ENCODE data around the gene SLC16A13. TPM values are rescaled to one million over a fixed set of nuclear protein-coding genes. Genes with fewer than 3 reads are reported as not detected.

SLC16A13 gene
- total RNA-seq, 2 experiments from 2014 or later, result 8.3 to 9.6 TPM

DNA sequence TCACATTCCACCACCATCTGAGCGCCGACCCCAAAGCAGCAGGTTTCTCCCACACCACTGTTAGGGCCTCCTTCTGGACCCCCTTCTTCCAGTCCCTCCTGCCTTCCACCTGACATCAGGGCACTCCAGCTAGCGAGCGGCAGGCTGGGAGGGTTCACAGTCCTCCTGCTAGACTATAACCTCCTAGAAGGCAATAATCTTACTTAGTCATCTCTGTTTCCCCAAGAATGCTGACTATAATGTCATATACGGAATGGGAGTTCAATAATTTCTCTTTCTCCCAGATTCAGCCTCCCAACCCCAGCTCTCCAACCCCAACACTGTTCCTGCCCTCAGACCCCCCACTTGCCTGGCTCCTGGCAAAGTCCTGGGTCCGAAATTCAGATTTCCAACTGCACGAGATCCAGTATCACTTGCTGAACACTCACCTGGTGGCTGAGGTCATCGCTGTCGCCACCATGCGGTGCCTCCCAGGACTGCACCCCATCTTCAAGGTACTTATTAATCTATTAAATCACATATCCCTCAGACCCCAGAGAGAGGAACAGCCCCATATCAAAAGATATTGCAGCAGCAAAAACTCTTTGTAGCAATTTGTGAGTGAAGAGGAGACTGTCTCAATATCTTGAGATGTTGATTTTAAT, 34.4 kb upstream of the SLC16A13 start:
- H3K4me1 Mint-ChIP-seq, result peaks cover 6% of the 10 kb centered on the region
- CTCF ChIA-PET, result interaction anchor here (0.5 to 7.4 kb wide), 7 partner anchors 11 to 158 kb away, joined by 3 to 157 read pairs (median 3); no protein-coding TSS in a partner anchor
- intact Hi-C loops (cut with DNase I, micrococcal nuclease), result no loop called here
- no peak overlapping the region for H3K4me3 Mint-ChIP-seq
- H3K27me3 Mint-ChIP-seq, result no peaks in the 10 kb centered on the region
- POLR2A ChIA-PET, result no interaction called here
- peak overlapping the region; percentile 35 for H3K27ac Mint-ChIP-seq
- ATAC-seq, result no peak
- peak; percentile 70 for DNase-seq
- no peaks in the 10 kb centered on the region for H3K9me3 Mint-ChIP-seq (ENCODE audit: low read depth)
- H3K36me3 Mint-ChIP-seq (ENCODE audit: low read depth), result peaks cover 36% of the 10 kb centered on the region

DNA sequence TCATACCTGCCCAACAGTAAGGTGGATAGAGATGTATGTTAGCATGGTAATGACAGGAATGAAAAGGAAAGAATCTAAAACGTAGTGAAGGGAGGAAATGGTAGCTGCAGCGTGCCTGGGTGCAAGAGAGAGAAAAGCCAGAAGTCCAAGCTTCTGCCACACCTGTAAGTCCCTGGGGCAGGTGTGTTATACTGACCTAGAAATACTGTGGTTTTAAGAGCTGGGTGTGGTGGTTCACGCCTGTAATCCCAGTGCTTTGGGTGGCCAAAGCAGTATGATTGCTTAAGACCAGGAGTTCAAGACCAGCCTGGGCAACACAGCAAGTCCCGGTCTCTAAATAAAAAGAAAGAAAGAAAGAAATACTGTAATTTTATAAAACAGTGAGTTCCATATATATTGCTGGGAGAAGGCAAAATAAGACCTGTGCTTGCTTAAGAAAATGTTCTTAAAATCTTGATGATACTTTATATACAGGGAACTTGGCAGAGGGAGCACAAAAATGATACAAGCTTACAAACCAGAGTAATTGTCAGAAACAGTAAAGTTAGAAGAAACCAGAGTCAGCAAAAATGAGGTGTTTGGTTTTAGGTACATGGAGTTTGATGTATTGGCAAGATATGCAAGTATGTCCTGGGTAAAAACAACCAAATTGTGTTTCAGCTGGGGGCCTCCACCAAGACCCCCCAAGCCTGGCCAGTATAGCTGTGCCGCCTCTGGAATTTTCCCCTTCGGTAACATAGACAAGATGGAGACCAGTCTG, 33.3 kb upstream of the SLC16A13 start:
- ChIA-PET POLR2A (no interaction called here), CTCF (interaction anchor here (0.5 to 7.4 kb wide), 11 partner anchors 9 to 159 kb away, joined by 3 to 157 read pairs (median 4); partner anchors contain the start of gene RNASEK)
- Mint-ChIP-seq H3K27me3 (no peaks in the 10 kb centered on the region), H3K27ac (no peak overlapping the region), H3K4me3 (no peak overlapping the region), H3K4me1 (peaks cover 8% of the 10 kb centered on the region), H3K36me3 (ENCODE audit: low read depth) (peaks cover 31% of the 10 kb centered on the region), H3K9me3 (ENCODE audit: low read depth) (no peaks in the 10 kb centered on the region)
- intact Hi-C loops (cut with DNase I, micrococcal nuclease), result no loop called here
- ATAC-seq (no peak), DNase-seq (no peak)

DNA sequence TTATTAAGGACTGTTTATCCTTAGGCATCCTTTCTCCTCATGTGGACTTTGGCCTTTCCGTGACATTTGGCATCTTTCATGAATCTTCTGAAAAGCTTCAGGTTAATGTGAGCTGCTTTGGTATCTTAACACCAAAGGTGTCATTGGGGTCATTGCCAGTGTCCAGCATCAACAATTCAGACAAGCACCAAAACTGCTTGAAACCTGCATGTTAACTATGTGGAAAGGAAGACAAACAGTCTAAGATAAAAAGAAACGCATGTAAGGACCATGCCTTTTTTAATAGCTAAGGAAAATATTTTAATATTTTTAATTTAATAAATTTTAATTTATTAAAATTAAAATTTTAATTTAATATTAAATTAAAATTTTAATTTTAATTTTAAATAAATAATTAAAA, 32.1 kb upstream of the SLC16A13 start:
- no peaks in the 10 kb centered on the region for H3K9me3 Mint-ChIP-seq (ENCODE audit: low read depth)
- no peak overlapping the region for H3K27ac Mint-ChIP-seq
- POLR2A ChIA-PET, result no interaction called here
- CTCF ChIA-PET, result interaction anchor here (0.6 to 7.4 kb wide), 32 partner anchors 8 to 362 kb away, joined by 3 to 157 read pairs (median 6); partner anchors contain the start of genes ALOX12, BCL6B, RNASEK and SLC16A13
- intact Hi-C loops (cut with DNase I, micrococcal nuclease), result loop anchor here (1.0 kb wide), 3 partner anchors 90 to 337 kb away; no protein-coding TSS in a partner anchor
- no peaks in the 10 kb centered on the region for H3K27me3 Mint-ChIP-seq
- H3K4me3 Mint-ChIP-seq, result no peak overlapping the region
- peaks cover 23% of the 10 kb centered on the region for H3K36me3 Mint-ChIP-seq (ENCODE audit: low read depth)
- ATAC-seq (no peak), DNase-seq (no peak)
- peaks cover 12% of the 10 kb centered on the region for H3K4me1 Mint-ChIP-seq

DNA sequence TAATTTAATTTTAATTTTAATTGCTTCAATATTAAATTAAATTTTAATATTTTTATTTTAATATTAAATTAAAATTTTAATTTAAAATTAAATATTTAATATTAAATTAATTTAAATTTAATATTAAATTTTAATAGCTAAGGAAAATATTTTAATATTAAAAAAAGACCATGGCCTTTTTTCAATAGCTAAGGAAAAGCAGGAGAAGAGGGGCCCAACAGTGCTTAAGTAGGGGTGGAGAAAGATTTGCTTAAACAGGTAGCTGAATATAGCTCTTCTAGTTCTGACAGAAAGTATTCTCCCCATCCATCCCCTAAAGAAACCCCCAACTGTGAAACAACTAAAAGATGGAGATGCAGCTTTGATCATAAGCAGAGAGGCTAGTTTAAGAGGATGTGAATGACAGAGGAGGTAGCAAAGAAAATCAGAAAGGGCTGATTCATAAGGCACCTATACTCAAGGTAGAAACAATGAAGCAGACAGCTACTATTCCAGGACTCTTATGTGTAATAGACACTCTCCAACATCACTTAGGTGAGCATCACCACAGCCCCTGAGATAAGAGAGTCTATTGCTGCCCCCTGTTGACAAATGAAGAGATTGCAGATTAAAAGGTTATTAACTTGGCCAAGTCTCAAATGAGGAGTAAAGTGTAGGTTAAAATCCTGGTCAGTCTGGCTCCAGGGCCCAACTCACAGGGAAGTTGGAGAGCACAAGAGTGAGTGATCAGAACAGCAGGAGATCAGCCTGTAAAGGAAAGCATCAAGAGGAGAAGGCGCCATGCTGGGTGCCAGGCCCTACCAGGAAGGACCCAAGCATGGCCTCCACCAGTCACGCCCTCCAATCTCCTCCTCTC, 31.2 kb upstream of the SLC16A13 start:
- peaks cover 20% of the 10 kb centered on the region for H3K4me1 Mint-ChIP-seq
- DNase-seq (peak; percentile 37), ATAC-seq (peak; percentile 99)
- H3K4me3 Mint-ChIP-seq, result no peak overlapping the region
- CTCF ChIA-PET, result interaction anchor here (0.6 to 7.4 kb wide), 50 partner anchors 8 to 376 kb away, joined by 3 to 157 read pairs (median 4); partner anchors contain the start of genes ALOX12, BCL6B, RNASEK and SLC16A13
- peaks cover 25% of the 10 kb centered on the region for H3K36me3 Mint-ChIP-seq (ENCODE audit: low read depth)
- intact Hi-C loops (cut with DNase I, micrococcal nuclease), result loop anchor here (1.0 to 5.0 kb wide), 5 partner anchors 32 to 338 kb away; no protein-coding TSS in a partner anchor
- H3K27ac Mint-ChIP-seq, result no peak overlapping the region
- H3K9me3 Mint-ChIP-seq (ENCODE audit: low read depth), result no peaks in the 10 kb centered on the region
- POLR2A ChIA-PET, result interaction anchor here (0.5 to 0.8 kb wide), 3 partner anchors 31 to 681 kb away, joined by 4 to 6 read pairs (median 4); partner anchors contain the start of gene SLC16A13
- H3K27me3 Mint-ChIP-seq, result no peaks in the 10 kb centered on the region

DNA sequence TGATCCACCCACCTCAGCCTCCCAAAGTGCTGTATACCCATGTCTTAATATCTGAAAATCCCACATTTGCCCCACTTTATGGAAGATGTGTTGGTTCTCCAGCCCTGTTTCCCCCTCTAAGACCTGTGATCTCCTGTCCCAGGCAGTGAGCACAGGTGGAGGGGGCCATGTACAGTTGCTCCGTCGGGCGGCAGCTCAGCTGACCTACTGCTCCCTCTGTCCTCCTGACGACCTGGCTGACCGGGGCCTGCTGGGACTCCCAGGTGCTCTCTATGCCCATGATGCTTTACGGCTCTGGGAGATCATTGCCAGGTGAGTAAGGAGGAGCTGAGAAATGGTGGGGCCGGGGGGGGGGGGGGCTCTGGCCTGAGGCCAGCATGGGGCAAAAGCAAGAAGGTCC, 30.1 kb upstream of the SLC16A13 start:
- ATAC-seq (no peak), DNase-seq (no peak)
- Mint-ChIP-seq H3K4me3 (no peak overlapping the region), H3K9me3 (ENCODE audit: low read depth) (no peaks in the 10 kb centered on the region), H3K27me3 (no peaks in the 10 kb centered on the region), H3K27ac (no peak overlapping the region), H3K4me1 (peaks cover 31% of the 10 kb centered on the region), H3K36me3 (ENCODE audit: low read depth) (peaks cover 20% of the 10 kb centered on the region)
- POLR2A ChIA-PET, result no interaction called here
- CTCF ChIA-PET, result interaction anchor here (0.6 to 7.4 kb wide), 9 partner anchors 16 to 163 kb away, joined by 3 to 157 read pairs (median 14); partner anchors contain the start of gene BCL6B
- intact Hi-C loops (cut with DNase I, micrococcal nuclease), result loop anchor here (1.0 to 5.0 kb wide), 2 partner anchors 33 to 91 kb away; no protein-coding TSS in a partner anchor

DNA sequence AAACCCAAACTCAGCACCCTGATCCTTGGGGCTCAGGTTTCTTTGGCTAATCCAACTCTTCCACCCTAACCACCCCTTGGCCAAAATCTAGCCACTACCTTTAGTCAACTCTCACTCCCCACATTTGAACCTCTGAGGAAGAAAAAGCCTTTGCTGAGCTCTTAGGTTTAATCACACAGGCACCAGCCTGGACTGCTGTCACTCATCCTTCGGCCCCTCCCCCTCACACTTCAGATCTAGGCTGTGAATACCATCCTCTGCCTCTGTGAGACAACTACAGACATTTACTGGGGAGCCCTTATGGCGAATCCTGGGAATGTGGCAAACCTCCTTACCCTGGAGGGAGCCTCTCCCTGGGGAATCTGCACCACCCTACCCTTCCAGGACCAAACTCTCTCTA, 28.7 kb upstream of the SLC16A13 start:
- H3K4me1 Mint-ChIP-seq, result peaks cover 41% of the 10 kb centered on the region
- peaks cover 10% of the 10 kb centered on the region for H3K36me3 Mint-ChIP-seq (ENCODE audit: low read depth)
- H3K9me3 Mint-ChIP-seq (ENCODE audit: low read depth), result no peaks in the 10 kb centered on the region
- ChIA-PET POLR2A (interaction anchor here (0.6 kb wide), 1 partner anchor 75 kb away, joined by 3 read pairs; no protein-coding TSS in a partner anchor), CTCF (interaction anchor here (0.5 to 7.4 kb wide), 7 partner anchors 8 to 163 kb away, joined by 3 to 157 read pairs (median 5); no protein-coding TSS in a partner anchor)
- H3K27ac Mint-ChIP-seq, result no peak overlapping the region
- peak; percentile 45 for DNase-seq
- intact Hi-C loops (cut with DNase I, micrococcal nuclease), result loop anchor here in 1 of 2 experiments (5.0 kb wide), 1 partner anchor 35 kb away; no protein-coding TSS in a partner anchor
- no peaks in the 10 kb centered on the region for H3K27me3 Mint-ChIP-seq
- no peak overlapping the region for H3K4me3 Mint-ChIP-seq
- no peak for ATAC-seq

DNA sequence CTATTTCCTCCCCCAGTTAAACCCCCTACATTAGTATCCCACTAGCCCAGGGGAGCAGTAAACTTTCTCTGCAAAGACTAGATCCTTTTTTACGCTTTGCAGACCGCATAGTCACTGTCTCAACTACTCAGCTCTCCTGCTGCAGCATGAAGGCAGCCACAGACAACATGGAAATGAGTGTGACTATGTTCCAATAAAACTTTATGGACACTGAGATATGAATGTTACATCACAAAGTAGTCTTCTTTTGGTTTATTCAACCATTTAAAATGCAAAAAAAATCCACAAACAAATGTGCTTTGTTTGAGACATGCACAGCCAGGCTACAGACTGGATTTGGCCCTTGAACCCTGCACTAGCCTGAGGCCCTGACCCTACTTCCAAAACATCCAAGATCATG, 25.3 kb upstream of the SLC16A13 start:
- Mint-ChIP-seq H3K36me3 (ENCODE audit: low read depth) (peaks cover 21% of the 10 kb centered on the region), H3K27me3 (no peaks in the 10 kb centered on the region), H3K4me1 (peaks cover 39% of the 10 kb centered on the region), H3K27ac (no peak overlapping the region), H3K9me3 (ENCODE audit: low read depth) (no peaks in the 10 kb centered on the region), H3K4me3 (peak overlapping the region; percentile 46)
- ATAC-seq, result no peak
- no peak for DNase-seq
- intact Hi-C loops (cut with DNase I, micrococcal nuclease), result loop anchor here (5.0 to 10.0 kb wide), 5 partner anchors 158 to 1372 kb away; partner anchors contain the start of genes C17orf100 (in 1 of the 2), MED31 (in 1 of the 2), POLR2A (in 1 of the 2) and RPL26 (in 1 of the 2)
- CTCF ChIA-PET, result interaction anchor here (0.6 to 1.3 kb wide), 4 partner anchors 11 to 1178 kb away, joined by 3 to 4 read pairs (median 4); no protein-coding TSS in a partner anchor
- POLR2A ChIA-PET, result interaction anchor here (0.6 kb wide), 1 partner anchor 66 kb away, joined by 7 read pairs; no protein-coding TSS in a partner anchor

DNA sequence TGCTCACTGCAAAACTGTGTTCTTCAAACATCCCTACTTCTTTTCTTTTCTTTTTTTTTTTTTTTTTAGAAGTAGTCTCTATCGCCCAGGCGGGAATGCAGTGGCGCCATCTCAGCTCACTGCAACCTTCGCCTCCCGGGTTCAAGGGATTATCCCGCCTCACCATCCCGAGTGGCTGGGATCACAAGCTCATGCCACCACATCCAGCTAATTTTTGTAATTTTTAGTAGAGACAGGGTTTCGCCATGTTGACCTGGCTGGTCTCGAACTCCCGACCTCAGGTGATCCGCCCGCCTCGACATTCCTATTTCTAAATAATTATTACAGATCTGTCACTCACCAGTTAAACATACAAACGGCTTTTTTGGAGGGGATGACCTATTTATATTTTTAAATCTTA, 24.4 kb upstream of the SLC16A13 start:
- ATAC-seq (no peak), DNase-seq (no peak)
- Mint-ChIP-seq H3K27ac (peak overlapping the region; percentile 99), H3K4me3 (peak overlapping the region; percentile 92), H3K27me3 (no peaks in the 10 kb centered on the region), H3K9me3 (ENCODE audit: low read depth) (no peaks in the 10 kb centered on the region), H3K4me1 (peaks cover 48% of the 10 kb centered on the region), H3K36me3 (ENCODE audit: low read depth) (peaks cover 25% of the 10 kb centered on the region)
- POLR2A ChIA-PET, result interaction anchor here (0.6 kb wide), 1 partner anchor 65 kb away, joined by 7 read pairs; no protein-coding TSS in a partner anchor
- CTCF ChIA-PET, result interaction anchor here (1.1 kb wide), 1 partner anchor 10 kb away, joined by 3 read pairs; no protein-coding TSS in a partner anchor
- intact Hi-C loops (cut with DNase I, micrococcal nuclease), result loop anchor here (5.0 to 10.0 kb wide), 5 partner anchors 159 to 1371 kb away; partner anchors contain the start of genes C17orf100 (in 1 of the 2), MED31 (in 1 of the 2), POLR2A (in 1 of the 2) and RPL26 (in 1 of the 2)

DNA sequence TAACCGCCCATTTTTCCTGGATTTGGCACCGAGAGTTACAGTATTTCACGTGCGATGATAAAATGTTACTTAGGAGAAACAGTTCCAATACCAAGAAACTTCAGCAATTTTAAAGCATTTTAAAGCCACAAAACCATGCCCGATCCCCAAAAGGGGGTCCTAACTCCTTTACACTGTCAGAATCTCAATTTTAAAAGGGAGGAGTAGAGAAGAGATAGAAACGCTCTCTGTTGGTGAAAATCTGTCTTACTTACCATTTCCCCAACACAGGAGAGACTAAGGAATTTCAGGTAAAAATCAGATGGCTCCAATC, 23.9 kb upstream of the SLC16A13 start:
- Mint-ChIP-seq H3K27ac (peak overlapping the region; percentile 99), H3K4me1 (peaks cover 53% of the 10 kb centered on the region), H3K27me3 (no peaks in the 10 kb centered on the region), H3K9me3 (ENCODE audit: low read depth) (no peaks in the 10 kb centered on the region), H3K4me3 (peak overlapping the region; percentile 92), H3K36me3 (ENCODE audit: low read depth) (peaks cover 25% of the 10 kb centered on the region)
- intact Hi-C loops (cut with DNase I, micrococcal nuclease), result loop anchor here (1.0 to 10.0 kb wide), 7 partner anchors 160 to 1370 kb away; partner anchors contain the start of genes C17orf100 (in 2 of the 2), MED31 (in 2 of the 2), PIMREG (in 1 of the 2) and POLR2A (in 1 of the 2)
- no peak for ATAC-seq
- no peak for DNase-seq
- ChIA-PET CTCF (interaction anchor here (0.7 to 2.3 kb wide), 8 partner anchors 8 to 428 kb away, joined by 3 to 9 read pairs (median 4); no protein-coding TSS in a partner anchor), POLR2A (no interaction called here)
